ENCODE data around the gene PTPRN2.

DNA sequence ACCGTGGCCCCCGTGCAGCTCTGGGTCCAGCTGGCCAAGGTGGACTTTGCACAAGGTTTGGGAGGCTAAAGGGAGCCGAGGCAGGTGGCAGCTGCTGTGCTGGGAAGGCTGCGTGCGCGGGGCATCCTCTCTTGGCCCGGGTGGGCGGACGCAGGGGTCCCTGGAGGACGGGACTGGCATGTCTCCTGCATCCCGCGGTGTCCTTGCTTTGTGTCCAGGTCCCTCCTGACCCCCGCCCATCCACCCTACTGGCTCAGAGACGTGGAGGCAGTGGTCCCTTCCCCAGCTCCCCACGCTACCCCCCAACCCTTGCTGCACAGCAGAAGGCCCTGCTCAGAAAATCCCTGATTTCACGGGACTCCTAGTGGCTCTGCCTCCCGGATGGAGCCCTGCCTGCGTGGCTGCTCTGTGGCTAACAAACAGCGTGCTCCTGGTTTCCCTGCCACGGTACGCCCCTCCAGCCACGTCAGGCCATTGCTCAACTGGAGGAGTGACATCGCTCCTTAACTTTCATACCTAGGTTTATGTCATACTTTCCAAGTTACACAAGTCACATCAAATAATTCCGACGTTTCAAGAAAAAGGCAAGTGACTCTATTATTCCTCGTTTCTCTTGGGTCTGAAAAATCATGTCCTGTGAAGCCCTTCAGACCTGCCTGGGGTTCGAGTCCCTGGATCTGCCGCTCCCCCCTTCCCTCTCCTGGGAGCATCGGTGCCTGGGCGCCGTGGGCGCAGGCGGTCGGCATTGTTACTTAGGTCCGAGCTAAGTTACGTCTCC is 829.0 kb downstream of the PTPRN2 start:
- TF ChIP-seq, protein P1, sequence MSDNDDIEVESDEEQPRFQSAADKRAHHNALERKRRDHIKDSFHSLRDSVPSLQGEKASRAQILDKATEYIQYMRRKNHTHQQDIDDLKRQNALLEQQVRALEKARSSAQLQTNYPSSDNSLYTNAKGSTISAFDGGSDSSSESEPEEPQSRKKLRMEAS (IDR thresholded peaks at IDR 0.05; ENCODE audit: low read depth, low read length), result no peak
- TF ChIP-seq, protein P2, sequence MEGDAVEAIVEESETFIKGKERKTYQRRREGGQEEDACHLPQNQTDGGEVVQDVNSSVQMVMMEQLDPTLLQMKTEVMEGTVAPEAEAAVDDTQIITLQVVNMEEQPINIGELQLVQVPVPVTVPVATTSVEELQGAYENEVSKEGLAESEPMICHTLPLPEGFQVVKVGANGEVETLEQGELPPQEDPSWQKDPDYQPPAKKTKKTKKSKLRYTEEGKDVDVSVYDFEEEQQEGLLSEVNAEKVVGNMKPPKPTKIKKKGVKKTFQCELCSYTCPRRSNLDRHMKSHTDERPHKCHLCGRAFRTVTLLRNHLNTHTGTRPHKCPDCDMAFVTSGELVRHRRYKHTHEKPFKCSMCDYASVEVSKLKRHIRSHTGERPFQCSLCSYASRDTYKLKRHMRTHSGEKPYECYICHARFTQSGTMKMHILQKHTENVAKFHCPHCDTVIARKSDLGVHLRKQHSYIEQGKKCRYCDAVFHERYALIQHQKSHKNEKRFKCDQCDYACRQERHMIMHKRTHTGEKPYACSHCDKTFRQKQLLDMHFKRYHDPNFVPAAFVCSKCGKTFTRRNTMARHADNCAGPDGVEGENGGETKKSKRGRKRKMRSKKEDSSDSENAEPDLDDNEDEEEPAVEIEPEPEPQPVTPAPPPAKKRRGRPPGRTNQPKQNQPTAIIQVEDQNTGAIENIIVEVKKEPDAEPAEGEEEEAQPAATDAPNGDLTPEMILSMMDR (IDR thresholded peaks at IDR 0.05; ENCODE audit: low read depth, low read length), result no peak
- TF ChIP-seq POLR2A (IDR thresholded peaks at IDR 0.05; ENCODE audit: extremely low read depth, insufficient read length), result no peak
